NT2/D1 (cell line): ENCODE measurements around the gene CERS3.

ENCODE experiments used
- SUZ12 ChIP-seq: IDR thresholded peaks from 2 replicates; pipeline ENCODE4 v1.6.1; 2011; ENCODE audit not compliant: insufficient read length, insufficient read depth; ENCODE audit errors: extremely low read depth
- ZNF274 ChIP-seq: IDR thresholded peaks from 2 replicates; pipeline ENCODE4 v1.6.1; 2011; ENCODE audit warnings: mild to moderate bottlenecking, low read depth, low read length

- no peak for TF ChIP-seq SUZ12
- TF ChIP-seq ZNF274, result no peak
Observed at GRCh38 chr15:100516643-100517512, 11.9 kb downstream of the CERS3 start.
